ENCODE data around the gene RNF2. TPM values are rescaled to one million over a fixed set of nuclear protein-coding genes. Genes with fewer than 3 reads are reported as not detected.

Gene RNF2
- total RNA-seq, 1 experiment from 2014 or later: 26.2 TPM

DNA sequence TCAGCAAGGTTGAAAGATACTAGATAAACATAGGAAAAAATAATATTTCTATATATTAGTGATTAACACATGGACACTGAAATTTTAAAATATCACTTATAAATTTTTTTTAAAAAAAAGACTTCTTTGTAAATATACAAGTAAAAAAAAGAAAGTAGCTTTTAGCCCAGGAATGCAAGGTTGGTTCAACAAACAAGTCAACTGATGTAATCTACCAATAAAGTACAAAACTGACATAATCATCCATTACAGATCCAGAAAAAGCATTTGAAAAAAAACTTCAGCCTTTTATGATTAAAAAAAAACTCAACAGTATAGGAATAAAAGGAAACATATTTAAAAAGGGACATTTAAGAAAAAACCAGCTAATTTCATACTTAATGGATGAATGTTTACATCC lies 63.0 kb downstream of the RNF2 start:
- Histone ChIP-seq H3K4me1 (replicated peaks; ENCODE audit: insufficient read depth) (no peaks in the 10 kb centered on the region), H3K4me2 (no peak overlapping the region), H3K9me2 (ENCODE audit: insufficient read depth) (no peaks in the 10 kb centered on the region), H2AFZ (no peak overlapping the region), H3K27me3 (ENCODE audit: insufficient read depth, low read depth) (no peaks in the 10 kb centered on the region), H4K20me1 (ENCODE audit: insufficient read depth) (no peaks in the 10 kb centered on the region), H3F3A (ENCODE audit: insufficient read depth, low read depth) (no peaks in the 10 kb centered on the region), H3K36me3 (ENCODE audit: low read depth) (no peaks in the 10 kb centered on the region; the same call in 1 of the 2 replicates), H3K27ac (no peak overlapping the region), H3K4me3 (no peak overlapping the region), H3K79me2 (ENCODE audit: low read depth) (no peaks in the 10 kb centered on the region), H3K9me3 (ENCODE audit: insufficient read depth, low read depth) (no peaks in the 10 kb centered on the region)
- no peak for DNase-seq
- TF ChIP-seq, protein P1, sequence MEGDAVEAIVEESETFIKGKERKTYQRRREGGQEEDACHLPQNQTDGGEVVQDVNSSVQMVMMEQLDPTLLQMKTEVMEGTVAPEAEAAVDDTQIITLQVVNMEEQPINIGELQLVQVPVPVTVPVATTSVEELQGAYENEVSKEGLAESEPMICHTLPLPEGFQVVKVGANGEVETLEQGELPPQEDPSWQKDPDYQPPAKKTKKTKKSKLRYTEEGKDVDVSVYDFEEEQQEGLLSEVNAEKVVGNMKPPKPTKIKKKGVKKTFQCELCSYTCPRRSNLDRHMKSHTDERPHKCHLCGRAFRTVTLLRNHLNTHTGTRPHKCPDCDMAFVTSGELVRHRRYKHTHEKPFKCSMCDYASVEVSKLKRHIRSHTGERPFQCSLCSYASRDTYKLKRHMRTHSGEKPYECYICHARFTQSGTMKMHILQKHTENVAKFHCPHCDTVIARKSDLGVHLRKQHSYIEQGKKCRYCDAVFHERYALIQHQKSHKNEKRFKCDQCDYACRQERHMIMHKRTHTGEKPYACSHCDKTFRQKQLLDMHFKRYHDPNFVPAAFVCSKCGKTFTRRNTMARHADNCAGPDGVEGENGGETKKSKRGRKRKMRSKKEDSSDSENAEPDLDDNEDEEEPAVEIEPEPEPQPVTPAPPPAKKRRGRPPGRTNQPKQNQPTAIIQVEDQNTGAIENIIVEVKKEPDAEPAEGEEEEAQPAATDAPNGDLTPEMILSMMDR (conservative IDR thresholded peaks at IDR 0.05): no peak
- TF ChIP-seq EZH2 (IDR thresholded peaks at IDR 0.05; ENCODE audit: low read depth): no peak
- BruUV-seq (replicated peaks): no TSS peak
- intact Hi-C loops (cut with micrococcal nuclease; ENCODE audit: unreplicated experiment): no loop called here
- POLR2A ChIA-PET (ENCODE audit: unreplicated experiment): no interaction called here
- CTCF ChIA-PET: no interaction called here

DNA sequence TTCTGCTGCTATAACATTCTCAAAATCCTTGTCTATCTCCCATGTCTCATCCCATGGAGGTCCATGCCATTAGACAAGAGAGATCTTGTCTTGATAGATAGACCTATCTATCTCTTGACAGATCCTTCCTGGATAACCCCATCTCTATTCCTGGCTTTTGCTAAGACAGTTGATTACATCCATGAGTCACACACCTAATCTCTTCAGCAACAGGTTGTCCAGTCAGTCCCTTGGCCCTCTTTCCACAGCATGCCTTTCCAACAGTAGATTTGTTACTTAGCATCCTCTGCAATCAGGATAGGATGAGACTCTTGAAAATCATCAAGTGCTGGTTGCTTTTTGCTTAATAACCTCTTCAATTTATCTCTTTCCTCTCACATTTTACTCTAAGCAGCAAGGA lies 64.8 kb downstream of the RNF2 start:
- no peak for DNase-seq
- Histone ChIP-seq H3K9me3 (ENCODE audit: insufficient read depth, low read depth) (no peaks in the 10 kb centered on the region), H3K36me3 (ENCODE audit: low read depth) (no peaks in the 10 kb centered on the region), H2AFZ (no peak overlapping the region), H3K4me1 (replicated peaks; ENCODE audit: insufficient read depth) (no peaks in the 10 kb centered on the region), H3K27ac (no peak overlapping the region), H4K20me1 (ENCODE audit: insufficient read depth) (no peaks in the 10 kb centered on the region), H3K9me2 (ENCODE audit: insufficient read depth) (no peaks in the 10 kb centered on the region), H3K4me2 (no peak overlapping the region), H3K4me3 (no peak overlapping the region), H3F3A (ENCODE audit: insufficient read depth, low read depth) (no peaks in the 10 kb centered on the region), H3K27me3 (ENCODE audit: insufficient read depth, low read depth) (no peaks in the 10 kb centered on the region), H3K79me2 (ENCODE audit: low read depth) (no peaks in the 10 kb centered on the region)
- intact Hi-C loops (cut with micrococcal nuclease; ENCODE audit: unreplicated experiment): no loop called here
- BruUV-seq (replicated peaks): no TSS peak
- ChIA-PET CTCF (no interaction called here), POLR2A (ENCODE audit: unreplicated experiment) (no interaction called here)
- TF ChIP-seq EZH2 (IDR thresholded peaks at IDR 0.05; ENCODE audit: low read depth): no peak
- TF ChIP-seq, protein P1 (conservative IDR thresholded peaks at IDR 0.05): no peak

GRCh38 chr1:185111873-185112272 lies 66.5 kb downstream of the RNF2 start:
- ChIA-PET CTCF (no interaction called here), POLR2A (ENCODE audit: unreplicated experiment) (no interaction called here)
- intact Hi-C loops (cut with micrococcal nuclease; ENCODE audit: unreplicated experiment): no loop called here
- H3K36me3 ChIP-seq (ENCODE audit: low read depth): no peaks in the 10 kb centered on the region
- no peaks in the 10 kb centered on the region for H3K79me2 ChIP-seq (ENCODE audit: low read depth)
- H3K4me3 ChIP-seq: no peak overlapping the region
- H3F3A ChIP-seq (ENCODE audit: insufficient read depth, low read depth): no peaks in the 10 kb centered on the region
- TF ChIP-seq, protein P1 (conservative IDR thresholded peaks at IDR 0.05): no peak
- TF ChIP-seq EZH2 (IDR thresholded peaks at IDR 0.05; ENCODE audit: low read depth): no peak
- no peak overlapping the region for H3K4me2 ChIP-seq
- no peaks in the 10 kb centered on the region for H3K9me2 ChIP-seq (ENCODE audit: insufficient read depth)
- no TSS peak for BruUV-seq (replicated peaks)
- H2AFZ ChIP-seq: no peak overlapping the region
- no peaks in the 10 kb centered on the region for H3K4me1 ChIP-seq (replicated peaks; ENCODE audit: insufficient read depth)
- H3K27ac ChIP-seq: no peak overlapping the region
- H3K27me3 ChIP-seq (ENCODE audit: insufficient read depth, low read depth): no peaks in the 10 kb centered on the region
- no peak for DNase-seq
- no peaks in the 10 kb centered on the region for H3K9me3 ChIP-seq (ENCODE audit: insufficient read depth, low read depth)
- H4K20me1 ChIP-seq (ENCODE audit: insufficient read depth): no peaks in the 10 kb centered on the region
